GM19324 (cell line): ENCODE results near the gene ZNF17.
A peak's percentile ranks its signal among the peaks of the same experiment; 100 is the strongest.

ENCODE experiments used
- ATAC-seq: cut with Tn5 transposase; IDR thresholded peaks from one replicate; pipeline ENCODE4 v1.9.1; 2021; ENCODE audit warnings: mild to moderate bottlenecking, moderate library complexity; ENCODE audit not compliant: unreplicated experiment, low FRiP score

Gene ZNF17

GRCh38 chr19:57421037-57421436 lies 10.1 kb downstream of the ZNF17 start:
- ATAC-seq: no peak

- peak; percentile 16 for ATAC-seq
Observed at GRCh38 chr19:57434386-57435061, 23.6 kb downstream of the ZNF17 start.

DNA sequence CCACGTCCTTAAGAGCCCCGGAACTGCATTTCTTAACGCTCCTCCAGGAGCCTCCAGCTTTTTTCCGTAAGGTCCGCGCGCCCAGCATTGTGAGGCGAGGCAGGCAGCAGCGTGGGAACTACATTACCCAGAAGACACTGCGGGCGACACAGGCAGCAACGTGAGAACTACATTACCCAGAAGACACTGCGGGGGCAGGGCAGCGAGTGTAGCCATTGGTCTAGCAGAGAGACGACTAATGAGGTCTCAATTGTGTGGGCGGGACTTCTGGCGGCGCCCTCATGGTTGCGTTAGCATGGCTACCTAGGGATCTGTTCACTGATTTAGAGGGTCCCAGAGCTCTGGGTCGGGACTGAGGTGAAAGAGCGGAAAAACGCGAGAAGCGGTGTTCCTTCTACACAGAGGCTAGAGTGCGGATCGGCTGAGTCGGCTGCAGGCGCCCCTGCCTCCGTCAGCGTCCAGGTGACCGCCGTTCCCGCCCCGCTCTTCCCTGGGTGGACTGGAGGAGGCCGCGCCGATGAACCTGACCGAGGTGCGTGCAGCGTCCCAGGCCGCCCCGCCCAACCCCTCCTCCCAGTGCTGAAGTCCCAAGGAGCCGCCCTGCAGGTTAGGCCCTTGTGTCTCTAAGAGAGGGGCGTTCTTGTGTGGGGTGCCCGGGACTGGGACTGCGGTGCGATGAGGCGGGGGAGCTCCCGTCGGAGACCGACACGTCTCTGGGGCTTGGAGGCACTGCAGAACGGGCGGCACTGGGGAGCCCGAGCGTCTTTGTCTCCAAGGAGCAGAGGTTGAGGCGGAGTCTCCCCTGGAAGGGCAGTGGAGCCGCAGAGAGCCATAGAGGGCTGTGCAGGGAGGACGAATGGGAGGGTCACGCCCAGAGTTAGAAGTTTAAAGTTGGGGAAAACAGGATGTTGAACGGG lies 24.4 kb downstream of the ZNF17 start, which contains the start of gene ZNF749:
ZNF749 (plus strand) TSS at position 264 of the 917 bp plus-strand sequence; CDS start at position 518, 254 bp downstream.
- ATAC-seq: peak; percentile 99

GRCh38 chr19:57436417-57436816 lies 25.5 kb downstream of the ZNF17 start:
- no peak for ATAC-seq

GRCh38 chr19:57437931-57438330 lies 27.0 kb downstream of the ZNF17 start:
- no peak for ATAC-seq

GRCh38 chr19:57438925-57439324 lies 28.0 kb downstream of the ZNF17 start:
- ATAC-seq: no peak

GRCh38 chr19:57441979-57442752 lies 31.2 kb downstream of the ZNF17 start:
- ATAC-seq: no peak

- ATAC-seq: no peak
Observed at GRCh38 chr19:57443121-57443696, 32.2 kb downstream of the ZNF17 start.

GRCh38 chr19:57452307-57452706 lies 41.3 kb downstream of the ZNF17 start:
- no peak for ATAC-seq

DNA sequence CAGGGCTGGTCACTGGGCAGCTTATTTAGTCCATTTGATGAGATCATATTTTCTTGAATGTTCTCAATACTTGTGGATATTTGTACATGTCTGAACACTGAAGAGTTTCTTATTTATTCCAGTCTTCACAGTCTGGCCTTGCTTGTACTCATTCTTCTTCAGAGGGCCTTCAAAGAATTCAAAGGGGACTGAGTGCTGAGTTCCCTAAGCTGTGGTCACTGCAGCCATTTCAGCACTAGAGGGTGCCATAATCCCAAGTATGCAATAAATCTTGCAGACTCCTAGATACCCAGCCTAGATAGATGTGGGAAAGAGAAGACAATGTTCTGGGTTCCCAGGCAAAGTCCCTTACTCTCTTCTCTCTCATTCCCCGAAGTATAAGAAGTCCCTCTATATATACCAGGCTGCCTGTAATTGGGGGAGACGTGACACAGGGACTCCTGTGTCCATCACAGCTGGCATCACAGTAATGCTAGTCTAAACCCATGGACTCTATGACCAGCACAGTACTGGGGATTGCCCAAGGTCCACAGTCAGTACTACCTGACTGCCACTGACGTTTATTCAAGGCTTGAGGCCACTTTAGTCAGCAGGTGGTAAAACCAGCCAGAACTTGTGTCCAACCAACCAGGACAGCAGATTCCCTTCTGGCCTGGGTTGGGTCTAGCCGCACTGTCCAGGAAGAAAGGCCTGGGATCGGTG lies 54.9 kb downstream of the ZNF17 start:
- no peak for ATAC-seq

DNA sequence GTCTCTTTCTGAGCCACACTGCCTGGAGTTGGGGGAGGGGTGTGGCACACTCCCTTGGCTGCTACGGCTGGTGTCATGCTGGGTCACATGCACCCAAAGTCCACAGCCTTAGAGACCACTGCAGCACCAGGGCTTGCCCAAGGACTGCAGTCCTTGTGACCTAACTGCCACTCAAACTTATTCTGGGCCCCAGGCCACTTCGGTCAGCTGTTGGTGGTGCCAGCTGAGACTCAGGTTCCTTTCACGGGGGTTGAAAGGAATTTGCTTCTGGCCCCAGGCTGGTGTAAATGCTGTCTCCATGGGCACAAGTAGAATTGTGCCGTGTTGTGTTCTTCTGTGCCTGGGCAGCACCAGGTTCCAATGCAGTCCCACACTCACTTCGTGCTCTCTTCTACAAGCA lies 55.5 kb downstream of the ZNF17 start:
- no peak for ATAC-seq
